KMS-11 (cell line): Measurements from ENCODE around the gene CHIT1.

ENCODE experiments used
- H2AFZ ChIP-seq: fragments of 200-600 bp; sonication (generic); 2 replicates; pipeline ENCODE4 v1.6.1; 2016; ENCODE audit warnings: antibody characterized with exemption, mixed run types, low read depth
- H3K27ac ChIP-seq: fragments of 200-600 bp; sonication (generic); 2 replicates; pipeline ENCODE4 v1.6.1; 2016; ENCODE audit warnings: mild to moderate bottlenecking, mixed run types
- H3K27me3 ChIP-seq: fragments of 200-600 bp; sonication (generic); 2 replicates; pipeline ENCODE4 v1.6.1; 2017; ENCODE audit warnings: mild to moderate bottlenecking, low read depth, mixed run types, moderate library complexity; ENCODE audit not compliant: insufficient read depth
- H3K36me3 ChIP-seq: fragments of 200-600 bp; sonication (generic); 2 replicates; pipeline ENCODE4 v1.6.1; 2017; ENCODE audit warnings: mild to moderate bottlenecking, mixed run types; ENCODE audit not compliant: insufficient read depth
- H3K4me1 ChIP-seq: fragments of 200-600 bp; sonication (generic); 2 replicates; pipeline ENCODE4 v1.6.1; 2016; ENCODE audit warnings: mild to moderate bottlenecking, low read depth, mixed run types; ENCODE audit not compliant: poor library complexity, severe bottlenecking
- H3K4me2 ChIP-seq: fragments of 200-600 bp; sonication (generic); 2 replicates; pipeline ENCODE4 v1.7.0; 2016; ENCODE audit warnings: mild to moderate bottlenecking, mixed run types
- H3K4me3 ChIP-seq: fragments of 200-600 bp; sonication (generic); IDR thresholded peaks from 2 replicates; pipeline ENCODE4 v1.6.1; 2017; ENCODE audit warnings: low read depth, low read length, mixed read lengths; ENCODE audit not compliant: insufficient read depth
- H3K79me2 ChIP-seq: fragments of 200-600 bp; sonication (generic); 2 replicates; pipeline ENCODE4 v1.6.1; 2016; ENCODE audit warnings: low read depth, mixed run types; ENCODE audit not compliant: insufficient read depth
- H3K9ac ChIP-seq: fragments of 200-600 bp; sonication (generic); 2 replicates; pipeline ENCODE4 v1.6.1; 2016; ENCODE audit warnings: mild to moderate bottlenecking, mixed run types
- H4K20me1 ChIP-seq: fragments of 200-600 bp; sonication (generic); 2 replicates; pipeline ENCODE4 v1.6.1; 2016; ENCODE audit warnings: mild to moderate bottlenecking, mixed run types; ENCODE audit not compliant: insufficient read depth
- TF ChIP-seq, protein P1 (sequence below): fragments of 200-600 bp; sonication (generic); conservative IDR thresholded peaks from 2 replicates; pipeline ENCODE4 v1.6.1; 2017; ENCODE audit warnings: low read depth, mild to moderate bottlenecking, antibody characterized with exemption, low read length, moderate library complexity, mixed read lengths

Gene CHIT1

DNA sequence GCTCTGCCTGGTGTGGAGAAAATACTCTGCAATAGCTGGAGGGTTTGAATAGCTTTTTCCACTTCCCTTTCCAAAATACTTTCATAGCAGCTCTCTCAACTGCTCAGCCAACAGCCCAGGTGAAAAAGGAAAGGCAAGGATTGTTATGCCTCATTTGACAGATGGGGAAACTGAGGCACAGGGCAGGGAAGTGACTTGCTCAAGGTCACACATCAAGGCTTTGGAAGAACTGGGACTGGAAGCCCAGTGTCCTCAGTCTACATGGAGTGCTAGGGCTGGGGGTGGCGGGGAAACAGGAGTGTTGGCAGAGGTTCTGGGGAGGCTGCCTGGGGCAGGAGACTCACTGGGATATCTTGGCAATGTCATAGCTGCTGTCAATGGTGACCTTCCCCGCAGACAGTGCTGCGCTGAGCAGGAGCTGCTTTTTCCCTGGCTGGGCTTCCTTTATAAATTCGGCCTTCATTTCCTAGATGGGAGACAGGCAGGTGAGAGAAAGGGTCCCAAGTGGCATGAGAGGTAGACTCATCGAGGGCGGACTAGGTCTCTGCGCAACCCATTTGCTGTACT is 47.0 kb downstream of the CHIT1 start:
- H3K27me3 ChIP-seq = peaks cover 6% of the 10 kb centered on the region; the same call in 1 of the 2 replicates
- no peak overlapping the region for H3K27ac ChIP-seq
- H4K20me1 ChIP-seq = no peaks in the 10 kb centered on the region
- no peak overlapping the region for H2AFZ ChIP-seq
- no peak overlapping the region for H3K9ac ChIP-seq
- H3K4me1 ChIP-seq = no peaks in the 10 kb centered on the region
- H3K4me3 ChIP-seq = no peak overlapping the region
- TF ChIP-seq, protein P1, sequence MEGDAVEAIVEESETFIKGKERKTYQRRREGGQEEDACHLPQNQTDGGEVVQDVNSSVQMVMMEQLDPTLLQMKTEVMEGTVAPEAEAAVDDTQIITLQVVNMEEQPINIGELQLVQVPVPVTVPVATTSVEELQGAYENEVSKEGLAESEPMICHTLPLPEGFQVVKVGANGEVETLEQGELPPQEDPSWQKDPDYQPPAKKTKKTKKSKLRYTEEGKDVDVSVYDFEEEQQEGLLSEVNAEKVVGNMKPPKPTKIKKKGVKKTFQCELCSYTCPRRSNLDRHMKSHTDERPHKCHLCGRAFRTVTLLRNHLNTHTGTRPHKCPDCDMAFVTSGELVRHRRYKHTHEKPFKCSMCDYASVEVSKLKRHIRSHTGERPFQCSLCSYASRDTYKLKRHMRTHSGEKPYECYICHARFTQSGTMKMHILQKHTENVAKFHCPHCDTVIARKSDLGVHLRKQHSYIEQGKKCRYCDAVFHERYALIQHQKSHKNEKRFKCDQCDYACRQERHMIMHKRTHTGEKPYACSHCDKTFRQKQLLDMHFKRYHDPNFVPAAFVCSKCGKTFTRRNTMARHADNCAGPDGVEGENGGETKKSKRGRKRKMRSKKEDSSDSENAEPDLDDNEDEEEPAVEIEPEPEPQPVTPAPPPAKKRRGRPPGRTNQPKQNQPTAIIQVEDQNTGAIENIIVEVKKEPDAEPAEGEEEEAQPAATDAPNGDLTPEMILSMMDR = no peak
- H3K4me2 ChIP-seq = no peak overlapping the region
- H3K79me2 ChIP-seq = no peaks in the 10 kb centered on the region
- H3K36me3 ChIP-seq = no peaks in the 10 kb centered on the region

DNA sequence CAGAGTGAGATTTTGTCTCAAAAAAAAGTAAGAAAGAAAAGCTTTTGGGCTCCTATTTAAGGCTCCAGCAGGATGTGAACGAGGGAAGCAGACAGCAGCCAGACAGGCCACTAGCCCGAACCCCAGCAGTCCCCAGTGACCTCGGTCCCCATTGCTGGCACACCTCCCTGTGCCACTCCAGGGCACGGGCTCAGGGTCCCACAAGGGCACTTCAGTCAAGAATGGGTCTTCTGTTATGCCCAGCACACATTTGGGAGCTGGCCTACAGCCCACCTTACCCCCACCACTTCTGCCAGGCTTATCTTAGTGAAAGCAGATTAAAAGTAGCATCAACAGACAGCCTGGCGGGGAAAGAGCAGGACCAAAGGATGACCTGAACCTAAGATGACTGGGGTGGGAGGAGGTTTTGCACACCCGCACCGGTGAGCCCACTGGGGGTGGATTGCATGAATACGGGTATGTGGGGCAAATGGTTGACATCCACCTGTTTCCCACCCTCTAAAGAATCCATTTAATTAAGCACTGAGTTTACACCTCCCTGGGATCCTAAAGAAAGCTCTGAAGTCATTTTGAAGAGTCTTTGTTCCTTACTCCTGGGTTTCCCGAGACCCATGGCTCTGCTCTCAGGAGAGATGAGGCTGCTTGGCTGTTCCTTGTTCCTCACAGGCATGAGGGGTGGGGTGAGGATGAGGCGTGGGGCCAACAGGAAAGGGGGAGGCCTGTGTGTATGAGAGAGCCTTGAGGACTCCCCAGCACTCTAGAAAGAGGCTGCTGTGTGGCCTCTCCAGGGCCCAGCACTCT is 47.7 kb downstream of the CHIT1 start:
- no peaks in the 10 kb centered on the region for H4K20me1 ChIP-seq
- no peak overlapping the region for H3K9ac ChIP-seq
- no peak overlapping the region for H3K27ac ChIP-seq
- peaks cover 6% of the 10 kb centered on the region; the same call in 1 of the 2 replicates for H3K27me3 ChIP-seq
- TF ChIP-seq, protein P1 = no peak
- H3K4me1 ChIP-seq = no peaks in the 10 kb centered on the region
- no peak overlapping the region for H3K4me2 ChIP-seq
- H2AFZ ChIP-seq = no peak overlapping the region
- H3K79me2 ChIP-seq = no peaks in the 10 kb centered on the region
- H3K4me3 ChIP-seq = no peak overlapping the region
- no peaks in the 10 kb centered on the region for H3K36me3 ChIP-seq

DNA sequence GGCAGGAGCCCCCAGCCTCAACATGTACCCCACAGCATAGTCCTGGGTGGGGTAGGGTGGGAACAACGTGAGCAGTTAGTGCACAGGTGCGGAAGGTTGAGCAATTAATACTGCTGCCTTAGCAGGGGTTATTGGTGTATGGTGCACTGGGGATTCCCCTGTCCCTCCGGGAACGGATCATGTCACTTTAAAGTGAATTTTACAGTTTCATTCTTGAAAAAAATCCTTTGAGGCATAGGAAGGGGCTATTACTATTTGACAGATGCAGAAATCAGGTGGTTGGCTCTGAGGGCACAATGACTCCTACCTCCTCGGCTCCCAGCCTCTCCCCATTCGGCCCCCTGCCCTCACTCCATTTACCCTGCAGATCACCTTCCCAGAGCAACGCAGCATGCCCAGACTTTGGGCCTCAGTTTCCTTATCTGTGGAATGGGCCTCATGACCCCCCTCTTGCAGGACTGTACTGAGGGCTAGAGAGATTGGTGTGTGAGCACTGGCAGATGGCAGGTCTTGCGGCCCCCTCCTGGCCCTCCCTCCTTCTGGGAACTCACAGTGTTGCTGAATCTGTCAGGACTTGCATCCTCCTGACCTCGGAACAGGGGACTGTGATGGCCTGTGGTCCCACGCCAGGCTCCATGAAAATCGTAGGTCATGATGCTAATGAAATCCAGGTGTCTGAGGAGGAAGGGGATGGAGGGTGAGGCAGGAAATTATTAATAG is 48.7 kb downstream of the CHIT1 start:
- Histone ChIP-seq H3K9ac (no peak overlapping the region), H3K27ac (no peak overlapping the region), H4K20me1 (no peaks in the 10 kb centered on the region), H2AFZ (no peak overlapping the region), H3K36me3 (no peaks in the 10 kb centered on the region), H3K4me3 (no peak overlapping the region), H3K27me3 (peaks cover 6% of the 10 kb centered on the region; the same call in 1 of the 2 replicates), H3K4me1 (no peaks in the 10 kb centered on the region), H3K4me2 (no peak overlapping the region), H3K79me2 (no peaks in the 10 kb centered on the region)
- TF ChIP-seq, protein P1 = no peak

DNA sequence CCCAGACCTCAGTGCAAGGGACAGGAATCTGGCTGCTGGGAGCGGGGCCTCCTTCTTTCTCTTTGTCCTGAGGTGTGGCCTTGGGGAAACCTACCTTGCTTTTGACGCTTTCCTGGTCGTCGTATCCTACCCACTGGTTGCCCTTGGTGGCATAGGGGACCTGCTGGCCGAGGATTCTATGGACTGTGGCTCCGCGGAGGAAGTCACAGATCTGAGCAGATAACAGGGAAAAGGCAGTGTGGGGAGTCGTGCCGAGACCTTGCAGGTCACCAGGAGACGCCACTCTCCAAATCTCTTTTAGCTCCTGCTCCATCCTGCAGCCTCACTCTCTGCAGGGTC is 49.8 kb downstream of the CHIT1 start:
- TF ChIP-seq, protein P1 = no peak
- Histone ChIP-seq H3K79me2 (no peaks in the 10 kb centered on the region), H3K4me3 (no peak overlapping the region), H3K36me3 (no peaks in the 10 kb centered on the region), H3K27ac (no peak overlapping the region), H2AFZ (no peak overlapping the region), H3K4me2 (no peak overlapping the region), H3K4me1 (no peaks in the 10 kb centered on the region), H4K20me1 (no peaks in the 10 kb centered on the region), H3K27me3 (peaks cover 6% of the 10 kb centered on the region; the same call in 1 of the 2 replicates), H3K9ac (no peak overlapping the region)
